ENCODE data around the gene CYB561.

The CYB561 gene, protein sequence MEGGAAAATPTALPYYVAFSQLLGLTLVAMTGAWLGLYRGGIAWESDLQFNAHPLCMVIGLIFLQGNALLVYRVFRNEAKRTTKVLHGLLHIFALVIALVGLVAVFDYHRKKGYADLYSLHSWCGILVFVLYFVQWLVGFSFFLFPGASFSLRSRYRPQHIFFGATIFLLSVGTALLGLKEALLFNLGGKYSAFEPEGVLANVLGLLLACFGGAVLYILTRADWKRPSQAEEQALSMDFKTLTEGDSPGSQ

DNA sequence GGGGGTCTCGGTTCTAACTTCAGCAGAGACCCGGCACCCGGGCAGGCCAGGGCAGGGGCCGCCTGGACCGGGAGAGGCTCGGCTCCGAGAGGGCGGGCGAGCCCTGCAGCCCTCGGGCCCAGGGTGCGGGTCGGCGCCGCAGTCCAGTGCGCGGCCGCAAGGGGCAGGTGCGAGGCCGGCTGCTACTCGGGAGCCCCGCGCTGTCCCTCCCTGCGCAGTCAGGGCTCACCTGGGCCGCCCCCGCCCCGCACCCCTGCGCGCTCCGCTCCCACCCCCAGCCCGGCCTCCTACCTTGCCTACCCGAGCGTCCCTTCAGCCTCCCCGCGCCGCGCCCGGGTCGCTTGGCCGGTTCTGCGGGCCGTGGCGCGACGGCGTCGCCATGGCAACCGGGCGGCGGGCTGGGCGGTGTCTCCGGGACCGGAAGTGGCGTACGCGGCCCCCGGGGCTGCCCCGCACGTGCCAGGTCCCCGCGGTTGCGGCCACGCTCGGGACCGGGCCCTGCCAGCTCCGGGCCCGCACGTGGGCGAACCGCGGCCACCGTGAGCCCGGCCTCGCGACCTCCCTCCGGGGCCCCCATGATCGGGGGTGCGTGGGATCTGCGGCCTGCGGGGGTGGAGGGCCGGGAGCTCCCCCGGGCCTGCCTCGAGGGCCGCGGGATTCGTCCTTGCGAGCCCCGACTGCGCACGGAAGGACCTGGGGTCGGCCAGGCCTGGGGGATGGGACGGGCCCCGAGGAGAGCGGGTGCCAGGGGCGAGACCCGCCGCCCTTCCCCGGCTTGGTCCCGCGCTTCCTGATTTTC lies at the start of gene CYB561:
Gene CYB561, minus strand, starts transcription at position 353 of the 799 bp plus-strand sequence. CDS start 8,759 bp downstream, outside the sequence.
- DNase-seq = peak; percentile 21

DNA sequence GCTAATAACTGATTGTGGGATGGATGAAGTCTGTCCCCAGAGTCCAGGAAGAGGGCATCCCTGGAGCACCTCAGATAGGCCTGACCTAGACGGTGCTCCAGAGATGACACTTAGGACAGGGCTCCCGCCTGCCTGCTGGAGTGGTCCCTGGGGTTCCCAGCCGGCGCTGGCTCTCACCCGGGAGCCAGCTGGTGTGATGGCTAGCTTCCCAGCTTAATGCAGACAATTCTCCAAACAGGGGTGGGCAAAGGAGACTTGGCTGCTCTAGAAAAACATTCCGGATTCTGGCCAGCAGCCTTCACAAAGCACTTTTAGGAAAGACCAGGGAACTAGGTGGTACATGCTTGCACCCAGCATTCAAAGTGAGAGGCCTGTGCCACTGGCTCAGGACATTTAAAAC lies 49.4 kb upstream of the CYB561 start:
- DNase-seq = no peak

DNA sequence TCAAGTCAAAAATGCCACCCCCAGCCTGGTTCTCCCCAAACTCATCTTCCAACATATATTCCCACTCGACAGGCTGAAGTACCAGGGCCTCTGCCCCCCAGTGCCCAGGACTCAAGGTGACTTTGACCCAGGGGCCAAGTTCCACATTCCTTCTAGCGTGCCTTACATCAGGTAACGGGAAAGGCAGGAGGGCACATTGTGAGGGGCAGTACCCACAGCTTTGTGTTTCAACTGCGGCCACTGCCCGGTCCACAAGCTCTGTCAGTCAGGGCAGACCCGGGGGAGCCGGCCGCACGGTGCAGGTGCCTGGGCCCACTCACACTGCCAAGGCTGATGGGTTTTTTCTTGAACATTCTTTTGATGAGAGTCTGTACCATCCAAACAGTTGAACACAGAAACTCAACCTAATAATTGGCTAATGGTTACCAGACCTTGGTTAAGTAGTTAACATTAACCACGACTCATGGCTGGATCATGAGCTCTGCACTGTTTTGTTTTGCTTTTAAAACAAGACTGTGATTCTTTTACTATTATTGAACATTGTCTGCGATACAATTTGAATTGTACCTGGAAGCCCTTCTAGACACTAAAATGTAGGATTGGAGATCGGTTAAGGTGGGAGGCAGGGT lies 48.3 kb upstream of the CYB561 start:
- no peak for DNase-seq

DNA sequence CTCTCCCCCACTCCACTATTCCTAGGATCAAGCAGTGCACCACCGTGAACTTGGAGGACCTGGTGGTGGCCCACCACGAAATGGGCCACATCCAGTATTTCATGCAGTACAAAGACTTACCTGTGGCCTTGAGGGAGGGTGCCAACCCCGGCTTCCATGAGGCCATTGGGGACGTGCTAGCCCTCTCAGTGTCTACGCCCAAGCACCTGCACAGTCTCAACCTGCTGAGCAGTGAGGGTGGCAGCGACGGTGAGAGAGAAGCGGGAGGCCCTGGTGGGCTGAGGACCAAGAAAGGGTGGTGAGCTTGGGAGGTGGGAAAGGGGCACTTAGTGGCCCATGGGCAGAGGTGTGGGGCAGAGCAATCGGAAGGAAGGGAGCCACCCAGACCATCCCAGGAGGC lies 47.3 kb upstream of the CYB561 start:
- no peak for DNase-seq

DNA sequence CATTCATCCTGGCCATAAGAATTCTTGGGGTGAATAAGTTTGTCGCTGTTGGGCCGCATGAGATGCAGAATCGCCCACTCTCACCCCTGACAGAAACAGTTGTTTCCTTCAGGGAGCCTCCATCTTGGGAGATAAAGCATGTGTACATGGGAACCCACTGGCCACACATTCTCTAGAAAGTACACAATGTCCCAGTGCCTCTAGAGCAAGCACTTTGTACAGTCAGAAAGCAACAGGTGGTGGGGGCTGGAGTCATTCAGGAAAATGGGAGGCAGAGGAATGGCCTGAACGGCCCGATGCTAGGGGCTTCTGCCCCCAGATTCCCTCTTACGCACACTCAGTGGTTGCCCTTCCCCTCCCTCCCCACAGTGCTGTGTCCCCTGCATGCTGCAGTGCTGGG lies 46.8 kb upstream of the CYB561 start:
- no peak for DNase-seq

DNA sequence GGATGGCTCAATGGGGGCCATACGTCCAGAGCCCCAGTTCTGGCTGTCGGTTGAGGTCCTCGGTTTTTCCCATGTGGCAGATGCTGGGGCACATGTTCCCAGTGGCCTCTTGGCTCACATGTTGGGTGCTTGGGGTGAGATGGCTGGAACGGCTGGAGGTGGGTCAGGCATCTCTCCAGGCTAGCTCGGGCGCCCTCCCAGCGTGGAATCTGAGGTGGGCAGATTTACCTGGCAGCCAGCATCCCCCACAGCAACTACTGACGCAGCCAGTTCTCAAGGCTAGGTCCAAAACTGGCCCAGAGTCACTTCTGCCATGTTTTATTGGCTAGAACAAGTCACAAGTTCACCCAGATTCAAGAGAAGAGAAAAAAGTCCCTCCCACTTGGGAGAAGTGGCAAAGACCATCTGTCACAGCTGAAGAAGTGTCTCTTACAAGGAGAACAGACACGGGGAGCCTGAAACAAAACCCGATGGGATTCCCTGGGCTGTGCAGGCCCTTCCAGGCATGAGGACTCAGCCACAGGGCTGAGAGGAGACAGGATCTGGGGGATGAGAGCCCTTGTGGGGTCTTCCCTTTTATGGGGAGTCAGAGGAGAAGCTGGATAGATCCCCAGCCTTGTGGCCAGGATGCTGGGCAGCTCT lies 46.0 kb upstream of the CYB561 start:
- no peak for DNase-seq

DNA sequence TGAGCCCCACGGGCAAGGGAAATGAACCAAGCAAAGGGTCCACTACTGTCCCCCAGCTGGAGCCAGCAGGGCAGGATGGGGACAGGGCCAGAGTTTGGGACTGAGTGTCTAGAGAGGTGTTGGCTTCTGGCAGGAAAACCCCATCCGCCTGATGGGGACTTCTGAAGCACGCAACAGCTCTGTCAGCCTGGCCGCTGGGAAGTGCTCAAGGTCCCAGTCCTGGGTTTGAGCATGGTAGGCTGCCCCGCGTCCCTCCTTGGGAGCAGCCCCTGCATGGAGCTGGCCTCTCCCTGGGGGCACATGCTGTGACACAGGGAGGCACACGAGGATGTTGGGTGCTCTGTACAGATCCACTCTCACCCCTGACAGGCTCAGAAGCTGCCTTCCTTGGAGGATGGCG lies 45.3 kb upstream of the CYB561 start:
- DNase-seq = no peak

DNA sequence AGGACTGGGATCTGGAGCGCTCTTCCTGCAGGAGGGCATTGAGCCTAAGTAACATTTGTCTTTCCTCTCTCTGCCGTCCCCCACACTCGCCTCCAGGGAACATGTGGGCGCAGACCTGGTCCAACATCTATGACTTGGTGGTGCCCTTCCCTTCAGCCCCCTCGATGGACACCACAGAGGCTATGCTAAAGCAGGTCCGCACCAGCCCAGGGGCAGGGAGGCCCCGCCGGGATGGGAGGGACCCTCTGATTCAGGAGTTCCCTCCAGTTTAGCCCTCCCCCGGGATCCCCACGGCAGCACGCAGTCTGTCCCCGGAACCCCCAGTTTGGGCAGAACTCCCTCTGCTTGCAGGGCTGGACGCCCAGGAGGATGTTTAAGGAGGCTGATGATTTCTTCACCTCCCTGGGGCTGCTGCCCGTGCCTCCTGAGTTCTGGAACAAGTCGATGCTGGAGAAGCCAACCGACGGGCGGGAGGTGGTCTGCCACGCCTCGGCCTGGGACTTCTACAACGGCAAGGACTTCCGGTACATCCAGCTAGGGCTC lies 44.8 kb upstream of the CYB561 start:
- DNase-seq = no peak

DNA sequence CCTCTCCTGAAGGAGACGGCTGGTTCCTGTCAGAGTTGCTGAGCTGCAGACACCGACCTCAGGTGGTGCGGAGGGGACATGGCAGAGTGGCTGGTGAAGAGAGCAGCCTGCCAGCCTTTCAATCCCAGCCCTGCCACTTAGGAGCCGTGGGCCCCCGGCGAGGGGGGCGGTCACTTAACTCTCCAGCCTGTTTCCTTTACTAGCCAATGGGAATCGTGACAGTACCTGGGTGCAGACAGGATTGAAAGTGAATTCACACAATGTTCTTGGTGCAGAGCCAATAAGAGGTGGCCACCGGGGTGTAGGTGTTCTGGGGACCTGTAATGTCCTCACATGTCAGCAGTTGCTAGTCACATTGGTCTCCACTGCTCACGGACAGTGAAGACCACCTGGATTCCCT lies 44.2 kb upstream of the CYB561 start:
- no peak for DNase-seq

DNA sequence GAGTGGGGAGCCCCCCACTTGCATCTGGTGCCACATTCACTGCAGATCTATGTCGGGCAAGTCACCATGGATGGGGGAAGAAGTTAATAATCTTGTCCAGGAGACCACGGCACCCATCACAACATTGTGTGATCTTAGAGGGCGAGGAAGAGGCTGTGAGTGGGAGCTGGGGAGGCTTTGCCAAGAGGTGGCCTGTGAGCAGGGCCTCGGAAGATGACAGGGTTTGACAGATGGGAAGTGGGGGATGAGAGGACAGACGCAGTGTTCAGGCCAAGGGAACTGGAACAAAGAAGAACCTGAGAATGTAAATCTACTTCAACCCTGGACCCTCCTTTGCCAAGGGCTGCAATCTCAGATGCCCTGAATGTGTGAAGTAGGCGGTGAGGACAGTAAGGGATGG lies 43.2 kb upstream of the CYB561 start:
- no peak for DNase-seq

DNA sequence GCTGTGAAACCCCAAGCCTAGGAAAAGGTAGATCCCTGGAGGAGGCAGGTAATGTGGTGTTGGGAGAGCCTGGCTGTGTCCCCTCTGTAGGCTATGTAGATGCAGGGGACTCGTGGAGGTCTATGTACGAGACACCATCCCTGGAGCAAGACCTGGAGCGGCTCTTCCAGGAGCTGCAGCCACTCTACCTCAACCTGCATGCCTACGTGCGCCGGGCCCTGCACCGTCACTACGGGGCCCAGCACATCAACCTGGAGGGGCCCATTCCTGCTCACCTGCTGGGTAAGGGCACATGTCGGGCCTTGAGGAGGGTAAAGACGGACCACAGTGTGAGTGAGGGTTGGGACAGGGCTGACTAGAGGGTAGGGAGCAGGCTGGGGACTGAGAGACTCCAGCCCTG lies 42.7 kb upstream of the CYB561 start:
- DNase-seq = no peak

DNA sequence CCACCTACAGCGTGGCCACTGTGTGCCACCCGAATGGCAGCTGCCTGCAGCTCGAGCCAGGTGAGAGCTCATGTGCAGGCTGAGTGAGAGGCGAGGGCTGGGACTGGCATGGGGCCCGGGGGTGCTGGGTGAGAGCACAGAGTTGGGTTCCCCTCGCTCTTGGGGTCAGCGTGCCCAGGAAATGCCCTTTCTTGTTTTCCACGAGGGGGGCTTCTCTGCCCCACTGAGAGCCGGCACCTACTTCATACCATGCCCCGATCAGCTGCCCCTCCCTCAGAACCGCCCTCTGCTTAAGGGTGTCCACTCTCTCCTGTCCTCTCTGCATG lies 40.9 kb upstream of the CYB561 start:
- no peak for DNase-seq

DNA sequence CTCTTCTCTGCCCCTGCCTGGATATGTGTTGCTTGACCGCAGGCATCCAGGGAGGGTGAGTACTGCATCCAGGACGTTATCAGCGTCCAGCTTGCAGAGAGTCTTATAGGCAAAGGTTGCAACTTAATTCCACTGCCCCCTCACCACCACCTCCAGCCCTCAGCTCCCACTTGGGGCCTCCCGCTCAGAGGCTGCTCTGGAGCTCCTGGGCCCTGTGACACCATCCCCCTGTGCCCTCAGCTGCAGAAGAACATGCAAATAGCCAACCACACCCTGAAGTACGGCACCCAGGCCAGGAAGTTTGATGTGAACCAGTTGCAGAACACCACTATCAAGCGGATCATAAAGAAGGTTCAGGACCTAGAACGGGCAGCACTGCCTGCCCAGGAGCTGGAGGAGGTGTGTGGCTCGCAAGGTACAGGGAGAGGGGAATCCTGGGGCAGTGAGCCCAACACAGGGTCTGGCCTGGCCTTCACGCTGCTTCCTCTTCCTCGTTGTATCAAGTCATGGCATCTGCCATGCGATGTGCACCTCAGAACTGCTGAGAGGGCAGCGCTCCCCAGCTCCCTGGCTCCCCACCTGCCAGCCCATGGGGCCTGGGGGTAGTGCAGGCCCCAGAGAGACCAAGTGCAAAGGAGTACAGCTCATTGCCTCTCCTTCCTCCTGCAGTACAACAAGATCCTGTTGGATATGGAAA lies 40.4 kb upstream of the CYB561 start:
- no peak for DNase-seq

DNA sequence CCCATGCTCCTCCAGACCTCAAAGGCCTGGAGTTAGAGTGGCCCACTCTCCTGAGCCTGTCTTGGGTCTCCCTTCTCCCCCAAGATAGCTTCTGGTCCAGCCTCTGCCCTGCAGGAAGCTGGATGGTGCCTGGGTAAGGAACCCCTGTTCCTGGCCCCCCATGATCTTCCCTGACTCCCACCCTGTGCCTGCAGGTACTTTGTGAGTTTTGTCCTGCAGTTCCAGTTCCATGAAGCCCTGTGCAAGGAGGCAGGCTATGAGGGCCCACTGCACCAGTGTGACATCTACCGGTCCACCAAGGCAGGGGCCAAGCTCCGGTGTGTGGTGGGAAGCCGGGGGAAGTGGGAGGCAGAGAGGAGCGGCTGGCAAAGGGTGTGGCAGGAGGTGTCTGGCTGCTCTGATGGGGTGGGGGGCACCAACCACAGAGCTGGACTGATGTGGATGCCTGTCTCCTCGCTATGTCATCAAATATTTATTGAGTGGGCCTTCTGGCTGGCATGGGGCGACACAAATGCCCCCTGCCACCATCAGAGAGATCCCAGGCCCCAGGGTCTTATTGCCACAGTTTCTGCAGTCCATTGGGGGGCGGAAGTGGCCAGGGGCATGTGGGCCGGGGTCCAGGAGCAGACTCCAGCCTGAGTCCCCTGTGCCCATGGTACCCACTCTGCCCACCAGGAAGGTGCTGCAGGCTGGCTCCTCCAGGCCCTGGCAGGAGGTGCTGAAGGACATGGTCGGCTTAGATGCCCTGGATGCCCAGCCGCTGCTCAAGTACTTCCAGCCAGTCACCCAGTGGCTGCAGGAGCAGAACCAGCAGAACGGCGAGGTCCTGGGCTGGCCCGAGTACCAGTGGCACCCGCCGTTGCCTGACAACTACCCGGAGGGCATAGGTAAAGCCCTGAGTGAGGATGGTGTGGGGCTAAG lies 37.8 kb upstream of the CYB561 start:
- DNase-seq = no peak

DNA sequence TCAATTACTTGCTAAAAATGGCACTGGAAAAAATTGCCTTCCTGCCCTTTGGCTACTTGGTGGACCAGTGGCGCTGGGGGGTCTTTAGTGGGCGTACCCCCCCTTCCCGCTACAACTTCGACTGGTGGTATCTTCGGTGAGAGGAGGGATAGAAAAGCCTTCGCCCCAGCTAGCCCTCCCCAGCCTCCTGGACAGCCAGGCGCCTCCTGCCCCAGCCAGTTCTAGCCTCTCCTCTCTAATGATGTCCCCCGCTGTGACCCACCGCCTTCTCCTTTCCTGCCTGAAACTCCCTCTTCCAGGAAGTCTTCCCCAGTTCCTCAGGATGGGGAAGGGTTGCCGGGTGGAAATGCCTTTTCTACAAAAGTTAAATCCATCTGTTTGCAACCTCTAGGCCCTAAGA lies 36.9 kb upstream of the CYB561 start:
- DNase-seq = no peak

DNA sequence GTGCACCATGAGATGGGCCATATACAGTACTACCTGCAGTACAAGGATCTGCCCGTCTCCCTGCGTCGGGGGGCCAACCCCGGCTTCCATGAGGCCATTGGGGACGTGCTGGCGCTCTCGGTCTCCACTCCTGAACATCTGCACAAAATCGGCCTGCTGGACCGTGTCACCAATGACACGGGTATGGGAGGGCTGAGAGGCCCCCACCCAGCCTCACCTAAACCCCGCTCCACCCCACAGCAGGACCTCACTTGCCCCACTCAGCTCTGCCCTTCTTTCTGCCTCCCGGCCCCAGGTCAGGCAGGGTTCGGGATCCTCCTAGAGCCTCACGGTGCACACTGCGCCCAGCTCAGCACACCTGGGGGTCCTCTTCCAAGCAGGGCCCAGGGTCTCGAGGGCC lies 36.4 kb upstream of the CYB561 start:
- DNase-seq = no peak

DNA sequence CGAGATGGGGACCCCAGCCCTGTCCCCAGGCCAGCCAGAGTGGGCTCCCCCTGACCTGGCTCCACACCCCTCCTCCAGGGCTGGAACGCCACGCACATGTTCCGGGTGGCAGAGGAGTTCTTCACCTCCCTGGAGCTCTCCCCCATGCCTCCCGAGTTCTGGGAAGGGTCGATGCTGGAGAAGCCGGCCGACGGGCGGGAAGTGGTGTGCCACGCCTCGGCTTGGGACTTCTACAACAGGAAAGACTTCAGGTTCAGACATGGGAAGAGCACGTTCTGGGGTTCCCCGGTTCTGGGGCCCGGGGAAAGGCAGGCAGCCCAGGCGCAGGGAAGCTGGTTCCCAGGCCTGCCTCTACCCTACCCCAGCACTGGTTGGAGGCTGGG lies 35.4 kb upstream of the CYB561 start:
- DNase-seq = no peak

DNA sequence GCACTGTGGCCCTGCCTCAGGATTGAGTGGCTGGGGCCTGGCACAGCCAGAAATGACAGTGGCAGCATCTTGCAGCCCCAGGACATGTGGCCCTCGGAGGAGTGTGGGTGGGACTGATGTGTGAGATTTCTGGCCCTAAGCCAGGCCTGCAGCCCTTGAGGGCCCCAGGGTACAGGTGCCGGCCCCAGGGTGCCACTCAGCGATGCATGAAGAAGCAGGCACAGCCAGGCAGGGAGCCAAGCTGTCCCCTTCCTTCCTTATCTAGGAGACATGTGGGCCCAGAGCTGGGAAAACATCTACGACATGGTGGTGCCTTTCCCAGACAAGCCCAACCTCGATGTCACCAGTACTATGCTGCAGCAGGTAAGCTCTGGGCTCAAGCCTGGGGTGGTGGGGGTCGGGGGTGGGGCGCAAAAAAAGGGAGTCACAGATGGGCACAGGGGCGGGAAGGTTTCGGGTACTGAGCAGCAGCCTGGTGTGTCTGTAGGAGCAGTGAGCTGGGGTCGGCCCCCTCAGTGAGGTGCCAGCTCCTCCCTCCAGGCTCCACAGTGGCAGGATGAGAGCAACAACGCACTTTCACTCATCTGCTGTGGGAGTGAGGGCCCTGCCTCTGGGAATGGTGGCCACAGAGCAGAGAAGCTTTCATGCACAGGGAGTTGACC lies 34.9 kb upstream of the CYB561 start:
- DNase-seq = peak; percentile 74

DNA sequence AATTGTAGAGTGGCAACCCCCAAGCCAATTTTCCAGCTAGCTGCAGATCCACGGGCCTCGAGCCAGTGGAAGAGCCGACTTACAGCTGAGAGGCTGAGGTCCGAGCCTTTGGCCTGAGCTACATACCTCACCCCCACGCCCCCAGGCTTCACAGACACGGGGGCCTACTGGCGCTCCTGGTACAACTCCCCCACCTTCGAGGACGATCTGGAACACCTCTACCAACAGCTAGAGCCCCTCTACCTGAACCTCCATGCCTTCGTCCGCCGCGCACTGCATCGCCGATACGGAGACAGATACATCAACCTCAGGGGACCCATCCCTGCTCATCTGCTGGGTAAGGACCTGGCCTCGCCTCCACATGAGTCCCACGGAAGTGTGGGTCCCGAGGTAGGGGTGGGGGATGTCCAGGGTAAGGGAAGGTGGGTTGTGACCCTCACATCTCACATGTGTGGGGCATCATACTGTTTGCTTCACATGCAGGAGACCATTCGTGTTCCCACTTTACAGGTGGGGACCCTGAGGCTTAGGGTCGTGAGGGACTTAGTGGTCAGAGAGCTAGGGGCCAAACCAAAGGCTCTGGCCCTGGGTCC lies 34.2 kb upstream of the CYB561 start:
- no peak for DNase-seq

DNA sequence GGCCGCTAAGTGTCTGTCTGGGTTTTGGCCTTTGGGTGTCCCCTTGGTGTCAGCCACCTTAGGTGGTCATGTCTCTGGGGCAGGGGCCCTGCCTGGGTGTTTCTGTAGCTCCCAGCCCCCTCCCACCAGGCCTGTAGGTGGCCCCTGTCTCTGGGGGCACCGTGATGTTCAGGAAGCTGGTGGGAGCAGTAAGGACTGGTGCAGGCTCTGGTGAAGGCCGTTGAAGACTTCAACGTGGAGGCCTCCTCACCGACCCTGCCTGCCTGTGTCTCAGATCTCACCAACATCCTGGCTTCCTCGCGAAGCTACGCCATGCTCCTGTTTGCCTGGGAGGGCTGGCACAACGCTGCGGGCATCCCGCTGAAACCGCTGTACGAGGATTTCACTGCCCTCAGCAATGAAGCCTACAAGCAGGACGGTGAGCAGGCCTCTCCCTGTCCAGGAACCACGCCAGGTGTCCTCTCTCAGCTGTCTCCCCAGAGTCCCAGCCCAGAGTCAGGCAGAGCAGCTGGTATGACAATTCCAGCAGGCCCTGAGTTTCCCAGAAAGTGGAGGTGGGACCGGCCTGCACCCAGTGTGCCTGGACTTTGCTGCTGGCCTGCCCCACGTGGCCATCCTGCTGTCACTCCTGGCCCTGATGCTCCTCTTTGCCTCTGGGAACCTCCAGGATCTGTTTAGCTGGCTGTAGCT lies 33.5 kb upstream of the CYB561 start:
- DNase-seq = no peak

Measured in DMS79 (cell line).